GM21390 (cell line): ENCODE data around the gene SPATA12.

Experiments used
- ATAC-seq: cut with Tn5 transposase; IDR thresholded peaks from one replicate; pipeline ENCODE4 v1.9.1; 2021; ENCODE audit not compliant: unreplicated experiment

The SPATA12 gene, protein sequence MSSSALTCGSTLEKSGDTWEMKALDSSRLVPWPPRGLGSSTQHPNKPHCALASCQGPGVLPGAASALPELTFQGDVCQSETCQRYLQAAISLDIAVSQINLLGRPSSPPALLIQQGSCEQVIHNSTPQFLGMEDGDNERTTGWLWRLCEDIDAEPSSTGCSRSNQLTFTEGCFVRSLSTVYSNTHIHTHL

DNA sequence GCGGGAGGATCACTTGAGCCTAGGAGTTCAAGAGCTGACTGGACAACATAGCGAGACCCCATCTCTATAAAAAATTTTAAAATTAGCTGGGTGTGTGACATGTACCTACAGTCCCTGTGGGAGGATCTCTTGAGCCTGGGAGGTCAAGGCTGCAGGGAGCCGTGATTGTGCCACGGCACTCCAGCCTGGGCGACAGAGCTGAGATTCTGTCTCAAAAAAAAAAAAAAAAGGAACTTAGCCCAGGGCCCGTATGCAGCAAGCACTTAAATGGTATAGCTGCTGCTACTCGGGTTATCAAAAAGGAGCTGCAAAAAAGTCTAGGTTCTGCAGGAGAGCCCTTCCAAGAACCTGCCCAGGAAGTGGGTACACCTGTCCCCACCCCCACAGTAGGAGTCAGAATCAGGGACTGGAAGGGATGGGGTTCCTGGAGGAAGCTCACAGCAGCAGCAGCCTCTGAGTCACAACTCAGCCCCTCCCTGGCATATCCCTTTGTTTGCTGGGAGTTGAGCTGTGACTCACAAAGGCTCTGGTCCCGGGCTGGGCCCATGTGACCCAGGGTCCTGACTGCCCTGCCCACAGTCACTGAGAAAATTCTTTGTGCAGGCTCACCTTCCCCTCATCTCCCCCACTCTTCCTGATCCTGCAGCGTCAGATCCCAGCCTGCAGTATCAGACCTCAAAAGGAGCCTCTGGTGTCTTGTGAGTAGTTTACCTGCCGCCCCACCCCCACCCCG is at the start of gene SPATA12:
TSS of gene SPATA12 (plus strand) at position 576 of the 733 bp plus-strand sequence. CDS start 13,031 bp downstream, outside the sequence.
- no peak for ATAC-seq

DNA sequence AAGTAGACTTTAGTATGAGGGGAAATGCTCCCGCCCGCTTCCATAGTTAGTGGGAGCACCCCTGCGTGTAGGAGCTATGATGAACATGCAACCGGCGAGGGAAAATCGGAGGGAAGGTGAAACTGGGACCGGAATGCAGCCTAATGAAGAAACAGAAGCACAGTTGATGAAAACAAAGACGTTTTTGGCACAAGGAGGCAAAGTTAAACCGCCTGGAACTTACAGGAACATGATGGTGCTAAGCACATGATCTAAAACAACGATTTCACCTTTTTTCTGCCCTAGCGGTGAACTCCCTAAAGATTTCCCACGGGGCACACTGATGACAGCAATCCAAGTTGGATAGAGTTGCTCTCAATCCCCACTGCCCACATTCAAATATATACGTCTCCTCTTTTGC is 49.4 kb upstream of the SPATA12 start:
- ATAC-seq: no peak

DNA sequence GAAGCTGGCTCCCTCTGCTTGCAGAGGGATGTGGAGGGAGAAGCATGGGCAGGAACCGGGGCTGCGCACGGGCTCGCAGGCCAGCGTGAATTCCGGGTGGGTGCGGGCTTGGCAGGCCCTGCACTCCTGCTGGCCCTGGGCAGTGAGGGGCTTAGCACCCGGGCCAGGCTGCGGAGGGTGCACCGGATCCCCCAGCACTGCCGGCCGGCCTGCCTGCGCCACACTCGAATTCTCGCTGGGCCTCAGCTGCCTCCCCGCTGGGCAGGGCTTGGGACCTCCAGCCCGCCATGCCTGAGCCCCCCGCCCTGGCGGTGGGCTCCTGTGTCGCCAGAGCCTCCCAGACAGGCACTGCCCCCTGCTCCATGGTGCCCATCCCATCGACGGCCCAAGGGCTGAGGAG is 47.6 kb upstream of the SPATA12 start:
- no peak for ATAC-seq

DNA sequence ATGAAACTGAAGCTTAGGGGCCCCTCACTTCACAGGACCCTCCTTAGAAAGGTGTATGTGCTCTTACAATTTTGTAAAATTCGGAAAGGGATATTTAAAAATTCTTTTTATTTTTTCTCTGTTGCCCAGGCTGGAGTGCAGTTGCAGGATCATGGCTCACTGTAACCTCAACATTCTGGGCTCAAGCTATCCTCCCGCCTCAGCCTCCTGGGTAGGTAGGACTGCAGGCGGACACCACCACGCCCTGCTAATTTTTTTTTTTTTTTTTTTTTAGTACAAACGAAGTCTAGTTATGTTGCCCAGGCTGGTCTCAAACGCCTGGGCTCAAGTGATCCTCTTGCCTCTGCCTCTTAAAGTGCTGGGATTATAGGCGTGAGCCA is 45.1 kb upstream of the SPATA12 start:
- no peak for ATAC-seq

DNA sequence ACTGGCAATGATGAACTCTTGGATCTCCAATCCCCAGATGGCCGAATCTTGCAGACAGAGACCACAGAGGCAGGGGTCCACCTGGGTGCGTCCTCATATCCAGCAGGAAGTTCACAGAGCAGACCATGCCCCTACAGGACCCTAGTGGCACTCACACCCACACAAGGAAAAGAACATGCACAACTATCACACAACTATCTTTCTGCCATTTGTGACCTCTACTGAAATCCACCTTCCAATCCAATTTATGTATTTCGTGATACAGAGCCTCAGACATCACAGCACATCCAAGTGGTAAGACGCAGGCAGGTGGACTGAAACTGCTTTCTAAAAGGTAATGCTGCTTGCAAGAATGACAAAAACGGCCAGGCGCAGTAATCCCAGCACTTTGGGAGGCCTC is 44.6 kb upstream of the SPATA12 start:
- ATAC-seq: no peak

DNA sequence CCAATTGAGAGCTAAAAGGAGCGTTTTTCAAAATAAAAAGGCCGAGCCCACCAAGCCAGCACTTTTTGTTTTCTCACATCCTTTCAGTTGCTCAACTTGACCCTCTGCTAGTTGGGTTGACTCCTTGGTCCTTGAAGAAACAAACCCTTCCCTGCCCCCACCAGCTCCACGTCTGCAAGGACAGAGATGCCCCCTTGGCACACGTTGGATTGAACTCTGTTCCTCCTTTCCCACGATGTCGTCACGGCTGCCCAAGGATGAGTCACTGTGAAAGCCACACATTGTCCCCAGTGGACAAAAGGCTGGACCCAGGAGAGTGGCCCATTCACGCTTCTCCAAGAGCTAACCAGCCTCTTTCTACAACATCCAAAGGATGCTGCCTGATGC is 43.0 kb upstream of the SPATA12 start:
- ATAC-seq: no peak

DNA sequence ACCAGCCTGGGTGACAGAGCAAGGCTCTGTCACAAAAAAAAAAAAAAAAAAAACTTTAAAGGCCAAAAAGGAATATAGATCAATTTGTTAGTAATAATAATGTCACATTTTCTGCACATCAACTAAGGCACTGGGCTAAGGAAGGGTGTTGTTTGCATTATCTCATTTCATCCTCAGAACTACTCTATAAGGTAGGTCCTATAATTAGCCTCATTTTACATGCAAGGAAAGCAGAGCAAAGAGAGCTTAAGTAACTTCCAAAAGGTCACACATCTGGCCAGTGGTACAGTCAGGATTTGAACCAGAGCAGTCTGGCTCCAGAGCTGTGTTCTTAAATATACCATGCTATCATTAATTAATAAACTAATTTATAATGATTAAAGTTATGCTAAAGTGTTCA is 42.2 kb upstream of the SPATA12 start:
- no peak for ATAC-seq

DNA sequence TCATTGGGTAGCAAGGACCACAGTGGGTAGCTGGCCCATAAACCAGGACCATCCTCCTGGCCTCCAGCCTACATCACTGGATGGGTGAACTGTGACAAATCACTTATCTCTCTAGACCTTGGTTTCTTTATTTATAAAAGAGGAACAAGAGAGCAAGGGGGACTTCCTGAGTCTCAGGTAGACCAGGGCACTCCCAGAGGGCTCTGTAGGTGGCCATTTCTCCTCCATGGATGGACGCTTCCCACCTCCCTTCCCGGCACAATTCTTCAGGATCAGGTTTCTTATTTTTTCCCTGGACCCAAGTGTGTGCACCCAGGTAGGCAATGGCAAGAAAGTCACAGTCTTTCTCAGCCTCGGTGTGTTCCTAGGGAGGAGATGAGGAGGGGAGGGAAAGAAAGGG is 41.4 kb upstream of the SPATA12 start:
- no peak for ATAC-seq

DNA sequence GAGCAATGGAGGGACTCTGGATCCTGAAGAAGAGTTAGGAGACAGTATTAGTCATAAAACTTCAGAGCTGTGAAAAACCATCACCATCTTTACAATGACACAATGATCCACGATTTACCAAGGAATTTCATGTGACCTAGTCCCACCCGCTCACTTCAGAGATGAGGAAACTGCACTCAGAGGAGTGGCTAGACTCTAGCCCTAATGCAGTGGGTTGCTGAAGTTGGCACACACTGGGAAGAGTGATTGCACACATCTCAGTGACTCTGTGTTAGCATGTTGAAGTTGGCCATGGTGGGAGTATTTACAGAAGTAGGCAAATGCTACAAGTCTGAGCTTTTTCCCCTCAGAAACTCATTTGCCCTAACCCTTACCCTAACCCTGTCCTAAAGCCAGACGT is 35.2 kb upstream of the SPATA12 start:
- ATAC-seq: no peak

DNA sequence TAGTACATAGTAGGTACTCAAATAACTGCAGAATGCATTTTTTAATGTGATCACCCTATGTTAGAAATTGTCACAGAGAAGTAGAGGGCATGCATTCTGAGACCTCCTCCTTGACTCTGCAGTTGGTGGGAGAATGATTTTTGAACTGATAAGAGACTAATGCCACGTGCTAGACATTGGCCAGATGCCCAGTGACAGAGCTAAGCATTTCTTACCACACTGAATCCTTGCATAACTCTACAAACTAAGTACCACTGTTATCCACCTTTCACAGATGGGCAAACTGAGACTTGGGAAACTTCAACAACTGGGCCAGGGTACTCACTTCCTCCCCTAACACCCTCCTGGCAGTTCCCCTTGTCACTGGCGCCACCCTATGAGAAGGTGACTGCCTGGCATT is 33.5 kb upstream of the SPATA12 start:
- no peak for ATAC-seq

DNA sequence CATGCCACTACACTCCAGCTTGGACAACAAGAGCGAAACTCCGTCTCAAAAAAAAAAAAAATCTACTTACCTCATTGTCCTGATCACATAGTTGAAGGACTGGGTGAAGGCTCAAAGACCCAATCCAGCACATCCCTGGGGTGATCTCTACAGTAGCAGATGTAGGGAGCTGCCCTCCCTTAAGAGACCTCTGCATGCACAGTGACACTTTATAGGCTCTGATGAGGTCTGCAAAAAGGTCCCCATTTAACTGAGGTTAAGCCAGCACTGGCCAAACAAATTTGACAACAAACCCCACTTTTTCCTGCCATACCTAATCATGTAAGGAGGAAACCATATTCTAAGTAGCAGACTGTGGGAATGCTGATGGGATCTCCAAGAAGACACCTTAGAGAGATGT is 31.1 kb upstream of the SPATA12 start:
- no peak for ATAC-seq

DNA sequence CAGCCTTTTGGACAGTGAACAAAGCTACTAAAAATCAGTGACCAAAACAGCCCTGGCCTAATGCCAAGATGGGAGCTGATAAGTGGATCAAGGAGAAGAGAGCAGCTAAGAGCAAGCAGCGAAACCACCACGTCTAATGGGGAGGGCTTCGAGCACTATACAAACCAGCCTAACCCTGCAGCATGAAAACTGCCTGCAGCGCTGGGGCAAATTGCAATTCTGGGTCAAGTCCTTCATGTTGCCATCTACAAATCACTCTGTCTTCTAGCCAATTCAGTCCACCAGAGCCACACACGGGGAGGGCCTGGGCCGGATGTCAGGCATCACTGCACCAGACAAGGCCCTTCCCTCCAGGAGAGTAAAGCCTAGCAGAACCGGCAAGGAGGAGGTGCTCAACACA is 30.5 kb upstream of the SPATA12 start:
- no peak for ATAC-seq

DNA sequence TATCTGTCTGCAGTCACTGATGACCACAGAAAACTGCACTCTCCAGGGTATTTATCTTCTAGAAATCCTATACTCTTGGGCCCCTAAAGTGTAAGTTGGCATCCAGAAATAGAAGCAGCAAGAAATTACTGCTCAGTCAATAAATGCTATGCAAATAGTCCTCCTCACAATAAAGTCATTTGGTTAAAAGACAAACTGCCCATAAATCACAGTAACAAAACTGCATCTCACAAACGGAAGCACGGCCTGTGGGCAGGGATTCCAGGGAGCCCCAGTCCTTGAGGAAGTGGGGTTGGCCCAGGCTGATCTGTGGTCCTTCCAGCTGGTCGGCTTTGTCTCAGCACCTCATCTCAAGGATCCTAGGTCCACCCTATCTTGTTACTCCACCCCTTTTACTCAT is 29.7 kb upstream of the SPATA12 start:
- ATAC-seq: no peak

DNA sequence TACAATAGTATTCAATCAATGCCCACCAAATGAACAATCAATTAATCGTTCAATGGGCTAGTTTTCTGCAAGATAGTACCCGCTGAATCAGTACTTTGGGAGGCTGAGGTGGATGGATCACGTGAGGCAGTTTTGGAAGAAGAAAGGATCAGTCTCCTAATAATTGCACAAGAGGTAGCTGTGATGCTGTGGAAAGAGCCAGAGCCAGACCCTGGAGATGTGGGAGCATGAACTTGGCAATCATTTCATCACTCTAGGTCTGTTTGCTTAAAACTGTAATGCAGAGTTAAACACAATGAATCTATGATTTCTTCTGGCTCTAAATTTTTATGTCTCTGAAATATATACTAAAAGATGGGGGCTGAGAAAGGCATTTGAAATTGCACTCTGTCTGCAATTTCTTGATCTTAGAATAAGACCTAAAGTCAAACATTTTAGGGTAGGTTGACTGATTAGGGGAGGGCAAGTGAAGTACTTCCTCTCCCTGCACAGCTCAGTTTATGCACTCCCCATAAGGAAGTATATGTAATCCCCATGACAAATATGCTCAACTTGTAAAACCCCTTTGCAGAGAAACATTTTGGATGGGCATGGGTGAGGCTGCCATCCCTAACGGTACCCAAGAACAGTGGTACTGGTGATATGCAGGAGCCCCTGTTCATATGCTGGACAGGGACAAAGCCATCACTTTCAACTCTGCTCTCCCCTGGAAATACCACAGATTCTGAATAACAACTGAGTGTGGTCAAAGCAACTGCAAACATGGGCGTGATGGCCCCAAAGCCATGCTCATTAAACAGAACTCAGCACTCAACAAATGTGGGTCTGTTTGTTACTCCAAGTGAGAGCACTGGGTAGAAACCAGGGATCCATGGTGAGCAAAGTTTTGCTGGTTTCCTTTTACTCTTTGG is 28.6 kb upstream of the SPATA12 start:
- ATAC-seq: no peak

DNA sequence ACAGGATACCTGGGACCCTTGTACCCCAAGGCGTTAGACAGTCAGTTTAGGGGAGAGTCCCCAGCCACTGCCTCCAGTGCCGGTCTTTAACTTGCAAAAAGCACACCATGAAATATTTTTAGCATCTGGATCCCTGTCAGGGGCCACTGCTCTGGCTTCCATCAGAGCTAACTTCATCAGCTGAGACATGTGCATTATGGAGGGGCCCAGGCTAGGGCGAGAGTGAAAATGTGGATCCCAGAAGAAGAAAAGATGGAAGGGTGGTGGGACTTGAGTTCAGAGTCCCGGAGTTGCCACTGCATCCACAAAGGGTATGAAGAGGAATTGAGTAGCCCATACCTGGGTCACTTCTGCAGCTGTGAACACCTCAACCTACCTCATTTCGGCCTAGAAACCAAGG is 23.5 kb upstream of the SPATA12 start:
- ATAC-seq: no peak

DNA sequence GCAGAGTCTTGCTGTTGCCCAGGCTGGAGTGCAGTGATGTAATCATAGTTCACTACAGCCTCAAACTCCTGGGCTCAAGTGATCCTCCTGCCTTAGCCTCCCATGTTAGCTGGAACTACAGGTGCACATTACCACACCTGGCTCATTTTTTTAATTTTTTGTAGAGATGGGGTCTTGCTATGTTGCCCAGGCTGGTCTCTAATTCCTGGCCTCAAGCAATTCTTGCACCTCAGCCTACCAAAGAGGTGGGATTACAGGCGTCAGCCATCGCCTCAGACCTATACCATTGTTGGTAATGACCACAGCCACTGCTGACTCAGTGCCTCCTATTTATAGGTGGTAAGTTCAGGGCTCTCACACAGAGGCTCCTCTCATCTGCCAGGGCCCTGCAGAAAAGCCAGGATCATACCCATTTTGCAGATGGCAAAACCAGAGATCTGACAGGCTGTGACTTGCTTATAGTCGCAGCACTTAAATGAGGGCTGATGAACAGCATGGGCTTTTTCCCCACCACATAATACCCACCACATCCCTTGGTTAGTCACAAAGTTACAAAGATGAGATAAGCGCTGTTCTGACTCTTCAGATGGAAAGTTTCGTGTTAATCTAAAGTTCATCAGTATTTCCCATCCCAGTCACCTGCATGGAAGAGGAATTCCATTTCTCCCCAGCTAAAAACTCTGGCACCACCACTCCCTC is 21.8 kb upstream of the SPATA12 start:
- no peak for ATAC-seq

DNA sequence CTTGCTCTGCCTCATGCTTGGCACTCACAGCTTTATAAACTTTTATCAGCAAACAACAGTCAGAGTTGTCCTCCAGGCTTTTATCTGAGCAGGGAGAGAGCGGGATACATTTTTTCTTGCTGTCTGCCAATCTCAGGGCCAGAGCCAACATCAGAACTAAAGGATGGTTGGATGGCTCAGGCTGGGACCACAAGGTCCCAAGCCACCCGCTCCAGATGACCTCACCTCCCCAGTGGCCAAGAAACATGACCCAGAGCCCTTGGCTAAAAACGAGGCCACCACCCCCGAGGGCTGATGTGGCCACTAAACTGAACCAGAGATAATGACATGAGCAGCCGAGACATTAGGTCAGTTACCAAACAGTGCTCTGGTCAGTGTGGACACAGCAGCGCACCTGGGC is 18.8 kb upstream of the SPATA12 start:
- ATAC-seq: no peak

DNA sequence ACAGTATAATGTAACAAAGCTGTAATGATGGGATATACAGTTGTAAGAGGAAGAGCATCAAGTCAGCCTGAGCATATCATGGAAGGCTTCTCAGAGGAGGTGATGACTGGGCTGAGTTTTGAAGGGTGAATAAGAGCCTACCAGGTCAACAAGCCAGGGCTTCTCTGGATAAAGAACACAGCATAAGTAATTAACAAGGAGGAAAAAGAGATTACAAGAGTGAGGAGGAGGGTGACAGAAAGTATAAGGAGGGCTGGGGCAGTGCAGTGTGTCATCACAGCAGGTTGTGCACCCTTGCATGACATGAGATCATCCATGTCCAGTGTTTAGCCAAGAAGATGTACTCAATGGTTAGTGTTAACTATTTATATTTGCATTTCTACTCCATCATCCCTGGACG is 16.9 kb upstream of the SPATA12 start:
- no peak for ATAC-seq

DNA sequence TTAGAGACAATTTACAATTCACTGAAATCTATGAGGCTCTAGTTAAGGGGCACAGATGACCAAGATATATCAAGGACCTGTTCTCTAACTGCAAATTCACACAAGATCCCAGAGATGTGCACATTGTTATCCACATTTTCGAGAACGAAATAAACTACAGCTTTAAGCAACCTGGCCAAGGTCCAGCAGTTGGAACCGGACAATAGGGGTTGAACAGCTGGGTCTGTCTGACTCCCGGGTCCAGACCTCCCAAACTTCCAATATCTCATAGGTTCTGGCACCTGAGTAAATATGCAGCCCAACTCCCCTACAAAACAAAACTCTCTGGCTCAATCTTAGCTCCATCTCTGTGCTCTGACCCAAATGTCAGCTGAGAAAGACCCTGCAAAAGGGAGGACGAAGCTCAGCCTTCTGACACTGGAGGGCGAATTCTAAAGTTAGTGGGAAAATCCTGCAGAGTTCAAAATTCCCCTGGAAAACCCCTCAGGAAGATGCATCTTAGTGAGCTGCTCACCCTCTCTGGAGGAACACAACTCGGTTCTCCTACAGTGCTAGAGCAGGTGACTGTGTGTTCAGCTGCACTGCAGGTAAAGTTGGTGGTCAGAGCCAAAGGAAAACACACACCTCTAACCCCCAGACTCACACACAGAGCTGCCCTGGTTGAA is 14.2 kb upstream of the SPATA12 start:
- no peak for ATAC-seq

DNA sequence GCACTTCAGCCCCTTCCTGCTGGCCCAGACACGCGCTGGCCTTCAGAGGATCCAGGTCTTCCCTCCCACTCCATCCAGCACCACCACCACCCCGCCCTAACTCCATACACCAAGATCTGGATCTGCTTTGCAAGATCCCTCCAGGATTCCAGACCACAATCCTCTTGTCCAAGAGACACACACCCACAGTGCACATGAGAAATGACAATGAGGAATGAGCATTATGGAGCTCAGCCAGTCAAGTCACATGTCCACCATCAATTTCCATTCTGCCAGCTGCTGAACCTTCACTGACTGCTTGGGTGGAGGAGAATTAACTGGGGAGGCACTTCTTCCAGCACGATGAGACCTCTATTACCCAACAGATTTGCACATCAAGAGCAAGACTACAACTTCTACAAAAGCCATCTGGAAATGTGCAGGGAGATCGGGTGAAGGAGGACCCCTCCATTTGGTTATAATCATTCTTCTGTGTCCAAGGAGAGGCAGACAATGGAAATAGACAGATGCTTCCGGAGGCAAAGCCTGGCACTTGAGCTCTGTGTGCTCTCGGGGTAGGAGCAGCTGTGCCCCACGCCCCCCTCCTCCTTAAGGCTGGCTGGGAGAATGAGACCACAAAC is 12.3 kb upstream of the SPATA12 start:
- no peak for ATAC-seq
